Stimulated activated CD4-positive, alpha-beta T cell treated with anti-CD3 and anti-CD28 coated beads, Interleukin-12 subunit alpha, Interleukin-12 subunit beta, amount 100 ng/mL, for 48 hours (primary cell): ENCODE results near the gene PKN1.
"Not testable (repeated sequence)": the region's sequence is repeated elsewhere in the genome, so short reads cannot be mapped to it uniquely, and the experiment has no call there.

Experiments used
- DNase-seq, 3 donors: peaks; one replicate each; pipeline ENCODE4 v3.0.0-alpha.2; 2020; ENCODE audit warnings: low read depth in 2 of 3, low spot score in 1 of 3

PKN1 gene

GRCh38 chr19:14428882-14429416 lies 4.2 kb upstream of the PKN1 start:
- DNase-seq, result no peak

GRCh38 chr19:14430712-14431111 lies 2.4 kb upstream of the PKN1 start:
- DNase-seq, result no peak

- no peak for DNase-seq
Observed at GRCh38 chr19:14433554-14434501, 722 bp downstream of the PKN1 start.

- no peak for DNase-seq
Observed at GRCh38 chr19:14434543-14435319, 1.6 kb downstream of the PKN1 start.

- no peak for DNase-seq
Observed at GRCh38 chr19:14435320-14436050, 2.4 kb downstream of the PKN1 start.

GRCh38 chr19:14437578-14438140 lies 4.6 kb downstream of the PKN1 start:
- no peak for DNase-seq

- no peak for DNase-seq
Observed at GRCh38 chr19:14439014-14439413, 5.9 kb downstream of the PKN1 start.

- peak in 2 of 3 donors; percentile 63 to 76 for DNase-seq
Observed at GRCh38 chr19:14440049-14440448, 6.9 kb downstream of the PKN1 start.

GRCh38 chr19:14441041-14441938 lies 8.2 kb downstream of the PKN1 start:
- no peak for DNase-seq

GRCh38 chr19:14442891-14443631 lies 10.0 kb downstream of the PKN1 start:
- no peak for DNase-seq

GRCh38 chr19:14443632-14444216 lies 10.6 kb downstream of the PKN1 start:
- DNase-seq, result no peak

GRCh38 chr19:14446336-14447036 lies 13.4 kb downstream of the PKN1 start:
- DNase-seq, result no peak

GRCh38 chr19:14449321-14449720 lies 16.2 kb downstream of the PKN1 start:
- DNase-seq, result no peak

GRCh38 chr19:14450168-14450874 lies 17.2 kb downstream of the PKN1 start:
- peak; percentile 67 to 82 (median 82) for DNase-seq

- no peak for DNase-seq
Observed at GRCh38 chr19:14450876-14451275, 17.8 kb downstream of the PKN1 start.

- not testable (repeated sequence) for DNase-seq
Observed at GRCh38 chr19:14452303-14452702, 19.2 kb downstream of the PKN1 start.

- no peak for DNase-seq
Observed at GRCh38 chr19:14459703-14460102, 26.6 kb downstream of the PKN1 start.
